Thyroid gland (tissue), 4 donors: Measurements from ENCODE around the gene LRP1. TPM values are rescaled to one million over a fixed set of nuclear protein-coding genes. Genes with fewer than 3 reads are reported as not detected.

Experiments
- DNase-seq, 2 donors: peaks; one replicate each; pipeline ENCODE4 v3.0.0-alpha.2; 2019
- H3K27ac ChIP-seq, 3 donors: fragments of 200-600 bp; sonication (generic); 1 replicate in 2 of 3; 2 replicates in 1 of 3; pipeline ENCODE4 v1.5.1; 2016 to 2019; ENCODE audit warnings: mild to moderate bottlenecking in 1 of 3, moderate library complexity in 1 of 3
- H3K27me3 ChIP-seq: fragments of 200-600 bp; sonication (generic); one replicate; pipeline ENCODE4 v1.5.1; 2019
- H3K36me3 ChIP-seq, 2 donors: fragments of 200-600 bp; sonication (generic); one replicate each; pipeline ENCODE4 v1.5.1; 2016 to 2019
- H3K4me1 ChIP-seq, 2 donors: fragments of 200-600 bp; sonication (generic); one replicate each; pipeline ENCODE4 v1.5.1; 2017 to 2019
- H3K4me3 ChIP-seq, 3 donors: fragments of 200-600 bp; sonication (generic); replicated peaks in 1 of 3; 1 replicate in 2 of 3; 2 replicates in 1 of 3; pipeline ENCODE4 v1.5.1; 2016; ENCODE audit warnings: mild to moderate bottlenecking in 1 of 3
- H3K9me3 ChIP-seq: fragments of 200-600 bp; sonication (generic); one replicate; pipeline ENCODE4 v1.5.1; 2017
- CTCF ChIP-seq, 6 experiments: fragments of 200-600 bp in 3 of 6; fragments of 450-650 bp in 3 of 6; sonication (generic) in 3 of 6; IDR thresholded peaks; one replicate each; pipeline ENCODE4 v1.5.1; 2016 to 2019; ENCODE audit warnings: antibody characterized with exemption in 6 of 6, mild to moderate bottlenecking in 2 of 6, inconsistent platforms in 1 of 6, moderate library complexity in 1 of 6
- POLR2A ChIP-seq, 2 donors: fragments of 450-650 bp; IDR thresholded peaks; one replicate each; pipeline ENCODE4 v1.6.1; 2017; ENCODE audit warnings: antibody characterized with exemption in 2 of 2, mild to moderate bottlenecking in 2 of 2, moderate library complexity in 1 of 2
- WGBS, 2 donors: methylation state at CpG; one replicate each; pipeline ENCODE4 v1.1.5; 2017; 5-methylcytosine and 5-hydroxymethylcytosine counted together
- intact Hi-C: fragments of 100-400 bp; cut with DNase I; formaldehyde crosslinking; loops from one replicate; pipeline ENCODE4 v1.15.1; 2023
- total RNA-seq, 4 donors: library from RNA; depleted of rRNA; stranded (reverse); fragments of >200 nt; gene quantifications; one replicate each; pipeline ENCODE4 v1.2.3, GENCODE V29; 2016

The LRP1 gene
- total RNA-seq, 4 donors from 2014 or later: 98.5 to 161 (median 118) TPM

GRCh38 chr12:57203201-57203600 lies 74.9 kb downstream of the LRP1 start:
- intact Hi-C loops: no loop called here
- Histone ChIP-seq H3K4me1 (no peaks in the 10 kb centered on the region), H3K27me3 (no peaks in the 10 kb centered on the region), H3K36me3 (peaks cover 49 to 61% of the 10 kb centered on the region in 2 donors), H3K27ac (no peak overlapping the region), H3K9me3 (no peaks in the 10 kb centered on the region), H3K4me3 (no peak overlapping the region)
- 95 to 96% methylated on average over 26 to 28 of the region's 28 CpGs for WGBS, 2 donors
- TF ChIP-seq CTCF (IDR thresholded peaks at IDR 0.05) (no peak), POLR2A (IDR thresholded peaks at IDR 0.05) (no peak)
- no peak for DNase-seq

DNA sequence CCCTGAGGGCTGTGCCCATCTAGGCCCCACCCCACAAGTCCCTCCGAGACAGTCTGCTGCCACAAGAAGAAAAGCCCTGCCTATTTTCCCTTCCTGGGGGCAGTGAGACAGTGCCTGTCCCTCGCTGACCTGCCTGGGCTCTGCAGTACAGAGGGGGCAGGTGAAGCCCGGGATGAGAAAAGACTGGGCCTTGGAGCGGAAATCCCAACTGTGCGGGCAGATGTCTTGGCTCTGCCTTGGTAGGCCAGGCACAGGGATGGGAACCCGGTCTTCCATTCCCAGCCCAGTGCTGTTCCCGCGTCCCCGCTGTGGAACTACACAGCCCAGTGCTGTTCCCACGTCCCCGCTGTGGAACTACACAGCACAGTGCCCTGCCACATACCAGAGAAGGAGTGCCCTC lies 75.5 kb downstream of the LRP1 start:
- Histone ChIP-seq H3K9me3 (no peaks in the 10 kb centered on the region), H3K27ac (no peak overlapping the region), H3K36me3 (peaks cover 49 to 55% of the 10 kb centered on the region in 2 donors), H3K4me3 (no peak overlapping the region), H3K4me1 (no peaks in the 10 kb centered on the region), H3K27me3 (no peaks in the 10 kb centered on the region)
- TF ChIP-seq CTCF (IDR thresholded peaks at IDR 0.05) (no peak), POLR2A (IDR thresholded peaks at IDR 0.05) (no peak)
- DNase-seq: no peak
- 83 to 85% methylated on average over 6 to 11 of the region's 11 CpGs for WGBS, 2 donors
- intact Hi-C loops: no loop called here

- Histone ChIP-seq H3K36me3 (peaks cover 48% of the 10 kb centered on the region in 2 donors), H3K9me3 (no peaks in the 10 kb centered on the region)
Observed at GRCh38 chr12:57204454-57204853, 76.2 kb downstream of the LRP1 start.

DNA sequence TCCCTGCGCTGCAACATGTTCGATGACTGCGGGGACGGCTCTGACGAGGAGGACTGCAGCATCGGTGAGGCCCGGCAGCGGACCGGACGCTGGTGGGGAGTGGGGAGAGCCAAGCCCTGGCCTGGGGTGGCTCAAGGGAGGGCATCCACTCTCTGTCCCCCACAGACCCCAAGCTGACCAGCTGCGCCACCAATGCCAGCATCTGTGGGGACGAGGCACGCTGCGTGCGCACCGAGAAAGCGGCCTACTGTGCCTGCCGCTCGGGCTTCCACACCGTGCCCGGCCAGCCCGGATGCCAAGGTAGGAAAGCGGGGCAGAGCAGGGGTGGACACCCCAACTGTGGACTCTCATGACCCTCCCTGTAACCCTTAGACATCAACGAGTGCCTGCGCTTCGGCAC lies 76.9 kb downstream of the LRP1 start:
- H3K27ac ChIP-seq: no peak overlapping the region
- no peaks in the 10 kb centered on the region for H3K4me1 ChIP-seq
- WGBS, 2 donors: 95% methylated on average over 13 to 26 of the region's 26 CpGs
- no peak for DNase-seq
- no peak overlapping the region for H3K4me3 ChIP-seq
- H3K36me3 ChIP-seq: peaks cover 40 to 41% of the 10 kb centered on the region in 2 donors
- TF ChIP-seq POLR2A (IDR thresholded peaks at IDR 0.05): no peak
- TF ChIP-seq CTCF (IDR thresholded peaks at IDR 0.05): no peak
- H3K27me3 ChIP-seq: no peaks in the 10 kb centered on the region
- intact Hi-C loops: no loop called here
- no peaks in the 10 kb centered on the region for H3K9me3 ChIP-seq

More at GRCh38 chr12:57204454-57204853, 76.2 kb downstream of the LRP1 start:
- no peaks in the 10 kb centered on the region for H3K4me1 ChIP-seq
- 90 to 95% methylated on average over 19 of the region's 19 CpGs for WGBS, 2 donors
- DNase-seq: no peak
- H3K4me3 ChIP-seq: no peak overlapping the region
- H3K27ac ChIP-seq: no peak overlapping the region
- no peak for TF ChIP-seq POLR2A (IDR thresholded peaks at IDR 0.05)
- TF ChIP-seq CTCF (IDR thresholded peaks at IDR 0.05): no peak
- H3K27me3 ChIP-seq: no peaks in the 10 kb centered on the region
- intact Hi-C loops: no loop called here

GRCh38 chr12:57205931-57206330 lies 77.6 kb downstream of the LRP1 start:
- no peak for DNase-seq
- Histone ChIP-seq H3K9me3 (no peaks in the 10 kb centered on the region), H3K4me1 (no peaks in the 10 kb centered on the region), H3K36me3 (peaks cover 34 to 37% of the 10 kb centered on the region in 2 donors), H3K27ac (no peak overlapping the region), H3K27me3 (no peaks in the 10 kb centered on the region), H3K4me3 (no peak overlapping the region)
- TF ChIP-seq POLR2A (IDR thresholded peaks at IDR 0.05): no peak
- no peak for TF ChIP-seq CTCF (IDR thresholded peaks at IDR 0.05)
- whole genome bisulfite sequencing, 2 donors: 87 to 88% methylated on average over 6 to 7 of the region's 7 CpGs
- intact Hi-C loops: no loop called here
